Activated CD4-positive, alpha-beta T cell treated with anti-CD3 and anti-CD28 coated beads for 36 hours (primary cell): Measurements from ENCODE around the gene ADAM15. TPM values are rescaled to one million over a fixed set of nuclear protein-coding genes. Genes with fewer than 3 reads are reported as not detected.

Experiments
- ATAC-seq: fragments of 200-7000 bp; cut with Tn5 transposase; one replicate; pipeline ENCODE4 v1.10.0; 2021; ENCODE audit warnings: mild to moderate bottlenecking, moderate library complexity
- CTCF ChIA-PET: fragments of 350-600 bp; sonication (Branson Sonifier 250); formaldehyde crosslinking; loops from one replicate; lab custom pipeline; 2021; ENCODE audit warnings: antibody characterized with exemption; lab: Charles Lee
- POLR2A ChIA-PET: fragments of 350-600 bp; sonication (Branson Sonifier 250); formaldehyde crosslinking; loops from one replicate; lab custom pipeline; 2021; ENCODE audit warnings: antibody characterized with exemption, inconsistent platforms; lab: Charles Lee
- DNase-seq: peaks from one replicate; pipeline ENCODE4 v3.0.0-alpha.2; 2020
- H3K27ac Mint-ChIP-seq: one replicate; pipeline ENCODE4 v1.8.0; 2021; ENCODE audit warnings: mixed read lengths
- H3K27me3 Mint-ChIP-seq: one replicate; pipeline ENCODE4 v1.8.0; 2021; ENCODE audit warnings: mixed read lengths
- H3K36me3 Mint-ChIP-seq: one replicate; pipeline ENCODE4 v1.8.0; 2021; ENCODE audit warnings: low read depth, mixed read lengths
- H3K4me1 Mint-ChIP-seq: one replicate; pipeline ENCODE4 v1.8.0; 2021; ENCODE audit warnings: mixed read lengths
- H3K4me3 Mint-ChIP-seq: one replicate; pipeline ENCODE4 v1.8.0; 2021; ENCODE audit warnings: mild to moderate bottlenecking, moderate library complexity, mixed read lengths
- H3K9me3 Mint-ChIP-seq: one replicate; pipeline ENCODE4 v1.8.0; 2021; ENCODE audit warnings: low read depth, mixed read lengths
- intact Hi-C, 2 experiments: fragments of 100-400 bp; cut with DNase I in 1 of 2; cut with micrococcal nuclease in 1 of 2; formaldehyde crosslinking; loops; one replicate each; pipeline versions ENCODE4 v1.14.2 to v1.15.1; 2022 to 2024; cut with DNase I, micrococcal nuclease
- total RNA-seq, 2 experiments: library from RNA; stranded (reverse); gene quantifications; one replicate each; pipeline ENCODE4 v1.2.3, GENCODE V29; 2021

ADAM15 gene
- total RNA-seq, 2 experiments from 2014 or later: 42.4 to 48.8 TPM

- H3K9me3 Mint-ChIP-seq: no peaks in the 10 kb centered on the region
- H3K27ac Mint-ChIP-seq: peak overlapping the region; percentile 96
- H3K4me1 Mint-ChIP-seq: peaks cover 67% of the 10 kb centered on the region
- ATAC-seq (no peak), DNase-seq (no peak)
- peak overlapping the region; percentile 99 for H3K4me3 Mint-ChIP-seq
- POLR2A ChIA-PET: no interaction called here
- H3K36me3 Mint-ChIP-seq: peaks cover 59% of the 10 kb centered on the region
- intact Hi-C loops: no loop called here
- CTCF ChIA-PET: interaction anchor here (0.6 to 1.8 kb wide), 5 partner anchors 12 to 192 kb away, joined by 3 to 8 read pairs (median 5); partner anchors contain the start of gene KRTCAP2
- no peaks in the 10 kb centered on the region for H3K27me3 Mint-ChIP-seq
Observed at GRCh38 chr1:155011437-155012025, 39.6 kb upstream of the ADAM15 start.

GRCh38 chr1:155012026-155012546, 39.0 kb upstream of the ADAM15 start:
- H3K27me3 Mint-ChIP-seq: no peaks in the 10 kb centered on the region
- POLR2A ChIA-PET: no interaction called here
- peak; percentile 76 for DNase-seq

GRCh38 chr1:155012776-155013602, 38.1 kb upstream of the ADAM15 start:
- H3K9me3 Mint-ChIP-seq: no peaks in the 10 kb centered on the region
- ATAC-seq: no peak
- peak overlapping the region; percentile 82 for H3K27ac Mint-ChIP-seq
- peaks cover 64% of the 10 kb centered on the region for H3K36me3 Mint-ChIP-seq
- DNase-seq: peak; percentile 31
- H3K4me1 Mint-ChIP-seq: peaks cover 65% of the 10 kb centered on the region
- H3K4me3 Mint-ChIP-seq: peak overlapping the region; percentile 99
- ChIA-PET CTCF (interaction anchor here (0.5 to 6.1 kb wide), 7 partner anchors 12 to 160 kb away, joined by 3 to 86 read pairs (median 4); partner anchors contain the start of genes KRTCAP2, LENEP and ZBTB7B), POLR2A (interaction anchor here (0.7 to 0.8 kb wide), 3 partner anchors 65 to 1354 kb away, joined by 3 to 4 read pairs (median 4); partner anchors contain the start of gene EFNA3)
- intact Hi-C loops: no loop called here
- no peaks in the 10 kb centered on the region for H3K27me3 Mint-ChIP-seq

More at GRCh38 chr1:155012026-155012546, 39.0 kb upstream of the ADAM15 start:
- H3K36me3 Mint-ChIP-seq: peaks cover 63% of the 10 kb centered on the region
- H3K4me1 Mint-ChIP-seq: peaks cover 65% of the 10 kb centered on the region
- peak; percentile 10 for ATAC-seq
- CTCF ChIA-PET: interaction anchor here (0.6 to 6.1 kb wide), 5 partner anchors 11 to 192 kb away, joined by 3 to 86 read pairs (median 6); partner anchors contain the start of genes KRTCAP2 and ZBTB7B
- no peaks in the 10 kb centered on the region for H3K9me3 Mint-ChIP-seq
- H3K4me3 Mint-ChIP-seq: peak overlapping the region; percentile 99
- intact Hi-C loops: no loop called here
- H3K27ac Mint-ChIP-seq: peak overlapping the region; percentile 82

- Mint-ChIP-seq H3K4me1 (peaks cover 64% of the 10 kb centered on the region), H3K27me3 (no peaks in the 10 kb centered on the region), H3K27ac (peak overlapping the region; percentile 73), H3K36me3 (peaks cover 65% of the 10 kb centered on the region), H3K9me3 (no peaks in the 10 kb centered on the region), H3K4me3 (peak overlapping the region; percentile 99)
- DNase-seq: peak; percentile 56
- POLR2A ChIA-PET: interaction anchor here (0.8 kb wide), 1 partner anchor 1355 kb away, joined by 4 read pairs; no protein-coding TSS in a partner anchor
- CTCF ChIA-PET: interaction anchor here (0.6 to 6.1 kb wide), 4 partner anchors 13 to 48 kb away, joined by 3 to 86 read pairs (median 5); partner anchors contain the start of genes LENEP and ZBTB7B
- intact Hi-C loops: no loop called here
- no peak for ATAC-seq
Observed at GRCh38 chr1:155013632-155014031, 37.5 kb upstream of the ADAM15 start.

GRCh38 chr1:155014709-155015508, 36.2 kb upstream of the ADAM15 start:
- no peak overlapping the region for H3K27ac Mint-ChIP-seq
- peaks cover 64% of the 10 kb centered on the region for H3K36me3 Mint-ChIP-seq
- ATAC-seq: no peak
- intact Hi-C loops: loop anchor here in 1 of 2 experiments (5.0 kb wide), 1 partner anchor 37 kb away; the partner anchor contains the start of gene ADAM15
- no peaks in the 10 kb centered on the region for H3K27me3 Mint-ChIP-seq
- ChIA-PET CTCF (interaction anchor here (0.8 to 6.1 kb wide), 11 partner anchors 8 to 680 kb away, joined by 3 to 86 read pairs (median 4); partner anchors contain the start of genes ADAM15, FLAD1, PBXIP1 and ZBTB7B), POLR2A (interaction anchor here (0.8 to 1.0 kb wide), 2 partner anchors 11 to 179 kb away, joined by 3 read pairs; no protein-coding TSS in a partner anchor)
- no peak overlapping the region for H3K4me3 Mint-ChIP-seq
- peaks cover 76% of the 10 kb centered on the region for H3K4me1 Mint-ChIP-seq
- no peaks in the 10 kb centered on the region for H3K9me3 Mint-ChIP-seq
- no peak for DNase-seq

- no peaks in the 10 kb centered on the region for H3K27me3 Mint-ChIP-seq
- ChIA-PET POLR2A (interaction anchor here (0.8 to 1.6 kb wide), 2 partner anchors 9 to 11 kb away, joined by 3 to 7 read pairs; no protein-coding TSS in a partner anchor), CTCF (interaction anchor here (0.9 to 6.1 kb wide), 17 partner anchors 8 to 93 kb away, joined by 3 to 86 read pairs (median 4); partner anchors contain the start of genes ADAM15, FLAD1, PBXIP1 and ZBTB7B)
- no peaks in the 10 kb centered on the region for H3K9me3 Mint-ChIP-seq
- peaks cover 79% of the 10 kb centered on the region for H3K4me1 Mint-ChIP-seq
- peak overlapping the region; percentile 66 for H3K27ac Mint-ChIP-seq
- H3K36me3 Mint-ChIP-seq: peaks cover 58% of the 10 kb centered on the region
- H3K4me3 Mint-ChIP-seq: peak overlapping the region; percentile 53
- DNase-seq (peak; percentile 34), ATAC-seq (no peak)
- intact Hi-C loops: loop anchor here in 1 of 2 experiments (2.0 to 5.0 kb wide), 2 partner anchors 37 to 41 kb away; partner anchors contain the start of genes ADAM15 and CKS1B
Observed at GRCh38 chr1:155015527-155016230, 35.4 kb upstream of the ADAM15 start.

GRCh38 chr1:155016231-155016831, 34.8 kb upstream of the ADAM15 start:
- peak; percentile 53 for DNase-seq
- H3K27ac Mint-ChIP-seq: peak overlapping the region; percentile 66
- H3K4me3 Mint-ChIP-seq: peak overlapping the region; percentile 53
- ChIA-PET CTCF (interaction anchor here (0.7 to 6.1 kb wide), 23 partner anchors 9 to 457 kb away, joined by 3 to 86 read pairs (median 5); partner anchors contain the start of genes ADAM15, FLAD1, PBXIP1 and ZBTB7B), POLR2A (interaction anchor here (0.5 to 1.6 kb wide), 3 partner anchors 10 to 256 kb away, joined by 5 to 10 read pairs (median 7); no protein-coding TSS in a partner anchor)
- no peak for ATAC-seq
- H3K9me3 Mint-ChIP-seq: no peaks in the 10 kb centered on the region
- intact Hi-C loops: loop anchor here in 1 of 2 experiments (2.0 to 5.0 kb wide), 2 partner anchors 36 to 42 kb away; partner anchors contain the start of genes ADAM15 and CKS1B
- peaks cover 53% of the 10 kb centered on the region for H3K36me3 Mint-ChIP-seq
- H3K4me1 Mint-ChIP-seq: peaks cover 75% of the 10 kb centered on the region
- H3K27me3 Mint-ChIP-seq: no peaks in the 10 kb centered on the region

GRCh38 chr1:155017041-155017945, 33.8 kb upstream of the ADAM15 start:
- CTCF ChIA-PET: interaction anchor here (0.5 to 6.1 kb wide), 33 partner anchors 10 to 458 kb away, joined by 3 to 86 read pairs (median 4); partner anchors contain the start of genes ADAM15, DCST1, DCST2 and FLAD1
- intact Hi-C loops: loop anchor here (1.0 to 5.0 kb wide), 12 partner anchors 8 to 81 kb away; partner anchors contain the start of genes ADAM15 (in 2 of the 2), CKS1B (in 2 of the 2), PYGO2 (in 2 of the 2) and FLAD1 (in 1 of the 2)
- H3K9me3 Mint-ChIP-seq: no peaks in the 10 kb centered on the region
- H3K27me3 Mint-ChIP-seq: no peaks in the 10 kb centered on the region
- H3K27ac Mint-ChIP-seq: peak overlapping the region; percentile 69
- POLR2A ChIA-PET: interaction anchor here (0.5 to 1.6 kb wide), 7 partner anchors 11 to 255 kb away, joined by 3 to 10 read pairs (median 5); partner anchors contain the start of gene FLAD1
- peaks cover 51% of the 10 kb centered on the region for H3K36me3 Mint-ChIP-seq
- ATAC-seq: peak; percentile 87
- H3K4me1 Mint-ChIP-seq: peaks cover 69% of the 10 kb centered on the region
- H3K4me3 Mint-ChIP-seq: peak overlapping the region; percentile 53
- peak; percentile 97 for DNase-seq
